COLO829 (cell line): ENCODE data around the gene TACC2.
A peak's percentile ranks its signal among the peaks of the same experiment; 100 is the strongest.
"Not testable (repeated sequence)": the region's sequence is repeated elsewhere in the genome, so short reads cannot be mapped to it uniquely, and the experiment has no call there.

Experiments used
- DNase-seq: peaks from one replicate; pipeline ENCODE4 v3.0.0; 2012; ENCODE audit warnings: low spot score

Gene TACC2

DNA sequence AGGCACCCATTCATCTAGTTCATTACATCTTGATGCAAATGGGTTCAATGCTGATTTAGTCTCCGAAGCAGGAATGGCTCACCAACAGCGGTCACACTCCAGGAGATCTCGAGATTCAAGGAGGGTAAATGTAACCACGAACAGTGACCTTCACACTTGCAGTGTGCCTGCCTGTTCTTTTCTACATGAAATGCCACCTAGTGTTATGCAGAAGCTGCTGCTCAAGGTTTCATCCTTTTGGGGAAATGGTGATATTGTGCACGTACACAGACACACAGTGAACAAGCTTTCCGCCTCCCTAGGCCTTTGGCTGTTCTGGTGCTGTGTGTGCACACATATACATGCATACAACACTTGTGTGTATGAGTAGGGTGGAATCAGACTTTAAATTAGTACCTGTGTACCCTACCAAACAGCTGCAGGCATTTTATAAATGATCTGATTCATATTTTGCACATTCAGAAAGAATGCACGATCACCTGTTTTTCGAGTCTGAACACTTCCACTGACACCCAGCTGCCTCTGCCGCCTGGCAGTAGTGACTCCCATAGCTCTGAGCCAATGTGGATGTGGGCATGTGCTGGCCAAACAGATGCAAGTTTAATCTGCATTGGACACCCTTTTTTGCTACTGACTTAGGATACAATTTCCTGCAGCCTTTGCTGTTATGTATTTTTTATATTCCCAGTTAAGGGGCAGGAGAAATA, 100.5 kb downstream of the TACC2 start:
- no peak for DNase-seq

DNA sequence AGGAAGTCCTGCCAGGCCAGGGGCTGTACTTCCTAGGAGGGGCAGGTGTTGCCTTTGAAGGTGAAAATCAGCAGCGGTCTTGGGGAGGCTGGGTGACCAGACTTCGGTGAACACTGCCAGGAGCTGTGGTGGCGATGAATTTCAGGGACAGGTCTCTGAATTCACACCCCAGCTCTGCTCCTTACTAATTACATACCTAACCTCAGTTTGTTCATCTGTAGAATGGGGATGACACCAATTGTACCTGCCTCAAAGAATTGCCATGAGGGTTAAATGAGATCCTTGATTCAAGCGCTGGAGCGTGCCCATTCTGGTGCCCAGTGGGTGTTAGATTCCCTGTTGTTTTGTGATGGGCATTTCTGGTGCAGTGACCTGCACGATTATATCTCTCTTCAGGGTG, 102.8 kb downstream of the TACC2 start:
- DNase-seq, result no peak

DNA sequence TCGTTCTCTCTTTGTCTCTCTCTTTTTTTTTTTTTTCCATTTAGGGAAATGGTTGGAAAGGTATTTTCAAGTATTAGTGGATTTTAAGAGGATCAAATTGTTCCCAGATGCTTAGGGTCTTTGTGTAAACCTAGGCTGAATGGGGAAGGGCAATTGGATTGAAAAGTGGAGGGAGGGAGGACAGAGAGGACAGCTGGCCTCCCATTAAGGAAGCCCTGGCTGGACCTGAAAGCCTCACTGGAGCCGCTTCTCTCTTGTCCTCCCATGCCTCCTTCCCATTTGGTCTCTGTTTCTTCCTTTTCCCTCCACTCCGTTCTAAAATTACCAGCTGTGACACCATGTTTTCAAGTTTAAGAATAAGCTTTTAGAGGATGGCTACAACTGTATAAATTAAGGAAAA, 104.1 kb downstream of the TACC2 start:
- DNase-seq, result no peak

DNA sequence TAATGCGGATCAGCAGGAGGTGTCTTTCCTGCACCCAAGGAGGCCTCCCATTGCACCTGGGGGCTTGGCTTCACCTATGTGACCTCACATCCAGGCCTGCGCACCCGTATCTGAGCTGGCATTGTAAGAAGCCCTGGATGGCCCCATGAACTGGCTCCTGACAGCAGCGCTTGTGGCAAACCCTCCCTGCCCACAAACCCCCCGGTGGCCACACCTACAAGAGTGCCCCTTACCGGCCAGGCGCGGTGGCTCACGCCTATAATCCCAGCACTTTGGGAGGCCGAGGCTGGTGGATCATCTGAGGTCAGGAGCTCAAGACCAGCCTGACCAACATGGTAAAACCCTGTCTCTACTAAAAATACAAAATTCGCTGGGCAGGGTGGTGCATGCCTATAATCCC, 107.2 kb downstream of the TACC2 start:
- DNase-seq, result not testable (repeated sequence)

DNA sequence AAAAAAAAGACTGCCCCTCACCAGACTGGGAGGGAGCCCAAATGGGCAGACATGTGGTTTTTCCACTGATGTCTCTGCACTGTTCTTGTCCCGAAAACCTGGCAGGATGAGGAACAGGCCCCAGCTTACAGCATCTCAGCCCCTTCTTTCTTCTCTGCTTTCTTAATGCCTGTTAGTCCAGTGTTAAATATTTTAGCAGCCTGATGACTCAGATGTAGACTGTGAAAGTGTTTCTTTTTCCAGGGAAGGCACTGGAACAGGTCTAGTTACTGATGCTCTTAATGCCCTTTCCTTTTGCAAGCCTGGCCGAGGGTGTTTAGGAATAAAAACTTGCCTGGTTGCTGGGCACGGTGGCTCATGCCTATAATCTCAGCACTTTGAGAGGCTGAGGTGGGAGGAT, 107.7 kb downstream of the TACC2 start:
- no peak for DNase-seq

DNA sequence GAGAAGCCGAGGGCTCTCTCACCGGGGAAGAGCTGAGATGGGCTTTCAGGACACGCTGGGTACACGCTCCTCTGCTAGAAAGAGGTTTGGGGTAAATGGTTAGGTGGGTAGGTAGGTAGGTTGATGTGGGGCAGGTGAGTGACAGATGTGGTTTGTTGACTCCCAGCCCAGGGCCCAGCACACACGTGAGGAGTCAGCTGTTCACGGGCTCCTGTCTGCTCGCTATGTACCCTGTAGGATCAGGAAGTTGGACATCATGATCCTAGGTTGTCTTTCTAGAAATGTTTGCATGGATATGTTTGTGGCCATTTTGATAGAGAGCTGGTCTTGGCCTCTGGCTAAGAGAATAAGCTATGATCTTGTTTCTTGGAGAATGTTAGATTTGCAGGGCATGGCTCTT, 109.0 kb downstream of the TACC2 start:
- DNase-seq, result no peak

DNA sequence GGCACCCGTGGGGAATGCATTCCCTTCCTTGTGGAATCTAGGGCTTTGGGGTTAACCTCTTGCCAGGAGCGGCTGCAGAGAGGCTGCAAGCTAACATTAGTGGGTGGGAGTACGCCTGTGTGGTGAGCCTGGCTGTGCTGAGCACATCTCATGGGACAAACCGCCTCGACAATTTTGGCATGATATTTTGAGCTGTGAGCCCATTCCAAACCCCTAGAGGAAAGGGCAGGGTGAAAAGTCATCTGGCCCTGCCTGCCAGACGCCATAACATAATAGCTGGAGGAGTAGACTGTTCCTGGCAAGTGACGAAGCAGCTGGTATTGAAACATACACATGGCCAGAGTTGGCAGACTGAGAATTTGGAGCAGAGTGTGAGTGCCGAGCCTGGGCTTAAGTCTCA, 110.0 kb downstream of the TACC2 start:
- DNase-seq, result no peak

DNA sequence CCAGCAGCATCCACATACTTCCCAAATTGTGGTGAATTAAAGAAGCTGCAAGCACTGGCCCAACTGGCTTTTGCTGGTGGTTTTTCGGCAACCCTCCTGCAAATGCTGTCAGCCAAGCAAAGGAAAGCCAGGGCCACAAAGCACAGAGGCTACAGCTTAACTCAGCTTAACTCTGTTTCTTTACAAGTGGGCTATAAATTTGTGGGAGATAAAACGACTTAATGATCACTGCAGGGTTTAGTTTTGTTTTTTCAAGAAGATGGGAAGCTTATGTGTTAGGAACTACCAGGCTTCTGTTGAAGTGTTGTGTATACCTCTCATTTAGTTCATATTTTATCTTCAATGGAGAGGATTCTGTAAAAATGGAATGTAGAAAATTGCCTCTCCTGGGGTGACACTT, 110.6 kb downstream of the TACC2 start:
- DNase-seq, result no peak

DNA sequence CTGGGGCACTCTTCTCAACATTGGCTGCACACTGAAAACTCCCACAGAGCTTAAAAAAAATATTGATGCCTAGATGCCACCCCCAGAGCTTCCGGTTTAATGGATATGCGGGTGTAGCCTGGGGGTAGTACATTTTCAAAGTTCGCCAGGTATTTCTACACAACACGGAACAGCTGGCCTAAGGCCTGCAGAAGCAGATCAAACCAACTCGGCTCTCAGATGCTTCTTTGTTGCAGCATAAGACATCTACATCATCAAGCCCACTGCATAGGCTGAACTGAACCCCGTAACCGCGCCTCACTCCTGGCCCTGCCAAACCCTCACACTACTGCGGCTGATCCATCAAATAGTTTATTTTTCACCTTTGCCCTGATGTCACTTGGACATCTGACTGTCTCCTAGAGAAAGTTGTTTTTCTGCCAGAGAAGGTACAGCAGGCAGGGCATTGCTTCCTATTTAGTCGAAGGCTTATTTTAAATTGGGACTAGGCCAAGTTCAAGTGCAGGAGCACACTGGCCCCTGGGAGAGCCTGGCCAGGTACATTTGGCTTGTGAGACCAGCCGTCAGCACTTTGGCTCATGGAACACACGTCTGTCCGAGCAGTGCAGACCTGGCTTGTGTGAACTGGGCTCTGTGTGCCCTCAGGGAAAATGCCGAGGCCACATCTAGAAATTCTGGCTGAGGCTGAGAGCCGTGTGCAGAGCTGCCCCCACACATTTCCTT, 113.3 kb downstream of the TACC2 start:
- DNase-seq, result no peak

DNA sequence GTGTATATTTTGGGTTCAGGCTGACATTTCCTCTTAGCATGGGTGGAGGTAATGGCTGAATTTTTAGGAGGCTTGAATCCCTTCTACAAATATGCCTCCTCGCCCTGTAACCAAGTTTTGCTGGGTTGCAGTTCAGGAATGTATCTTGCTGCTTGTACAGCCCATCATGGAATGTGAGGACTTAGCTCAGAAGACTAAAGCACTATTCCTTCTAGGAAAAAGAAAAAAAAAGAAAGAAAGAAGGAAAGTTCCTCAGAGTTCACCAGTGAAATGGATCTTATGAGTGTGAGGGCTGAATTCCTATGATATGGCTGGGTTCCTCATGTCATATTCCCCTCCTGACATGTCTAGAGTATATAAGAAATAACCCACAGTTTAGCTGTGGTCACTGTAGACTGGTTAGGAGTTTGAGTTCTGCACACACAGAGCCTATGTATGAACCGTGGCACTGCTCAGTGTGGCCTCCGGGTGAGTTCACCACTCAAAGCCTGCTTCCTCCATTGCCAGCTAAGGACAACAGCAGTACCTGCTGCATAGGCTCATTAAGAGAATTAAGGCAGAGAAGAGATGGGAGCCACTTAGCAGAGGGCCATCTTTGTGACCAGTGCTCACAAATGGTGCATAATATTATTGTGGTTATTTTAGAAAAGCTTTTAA, 114.0 kb downstream of the TACC2 start:
- no peak for DNase-seq

DNA sequence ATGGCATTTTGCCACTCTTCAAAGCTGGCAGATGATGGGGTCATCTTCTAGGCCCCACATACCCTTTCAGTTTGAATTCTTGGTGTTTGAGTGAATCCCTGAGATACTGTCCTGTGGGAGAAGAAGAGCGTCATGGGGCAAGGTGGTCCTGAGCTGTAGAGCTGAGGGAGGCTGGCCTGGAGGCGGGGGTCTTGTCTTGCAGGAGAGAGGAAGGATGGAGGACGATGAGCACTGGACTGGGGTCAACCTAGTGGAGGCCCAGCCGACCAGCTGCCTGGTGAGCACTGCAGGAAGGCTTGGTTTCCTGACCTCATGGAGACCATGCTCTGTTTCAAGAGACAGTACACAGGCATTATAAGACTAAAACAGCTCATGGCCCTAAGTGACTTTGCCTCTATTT, 114.6 kb downstream of the TACC2 start:
- no peak for DNase-seq

DNA sequence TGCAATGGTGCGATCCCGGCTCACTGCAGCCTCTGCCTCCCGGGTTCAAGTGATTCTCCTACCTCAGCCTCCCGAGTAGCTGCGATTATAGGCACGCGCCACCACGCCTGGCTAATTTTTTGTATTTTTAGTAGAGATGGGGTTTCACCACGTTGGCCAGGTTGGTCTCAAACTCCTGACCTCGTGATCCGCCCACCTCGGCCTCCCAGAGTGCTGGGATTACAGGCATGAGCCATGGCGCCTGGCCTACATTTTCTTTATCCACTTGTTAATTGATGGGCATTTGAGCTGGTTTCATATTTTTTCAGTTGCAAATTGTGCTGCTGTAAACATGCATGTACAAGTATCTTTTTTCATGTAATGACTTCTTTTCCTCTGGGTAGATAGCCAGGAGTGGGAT, 119.8 kb downstream of the TACC2 start:
- DNase-seq, result not testable (repeated sequence)

DNA sequence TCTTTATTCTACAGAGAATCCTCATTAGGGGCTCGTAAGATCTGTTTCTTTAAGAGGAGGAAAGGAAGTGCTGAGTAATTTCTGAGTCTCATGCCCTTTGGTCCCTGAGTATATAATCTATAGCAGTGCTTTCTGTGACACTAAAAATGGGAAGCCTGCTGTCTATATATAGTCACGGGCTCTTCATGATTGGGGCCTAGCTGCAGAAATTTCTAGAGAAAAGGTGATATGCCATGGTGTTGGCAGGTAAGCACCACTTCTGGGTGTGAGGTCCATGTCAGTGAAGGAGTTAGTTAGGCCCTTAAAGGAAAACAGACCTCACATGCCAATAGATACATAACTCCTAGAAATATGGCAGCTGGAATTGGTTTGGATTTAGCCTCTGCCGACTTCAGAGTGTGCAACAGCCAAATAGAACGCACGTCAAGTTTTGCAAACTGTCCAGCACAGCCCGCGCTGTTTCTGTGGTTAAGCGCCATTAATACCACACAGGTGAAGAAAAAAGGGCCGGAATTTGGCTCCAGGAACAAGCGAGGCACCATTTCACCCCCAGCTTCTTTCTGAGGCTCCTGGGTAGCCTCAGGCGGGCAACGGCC, 123.2 kb downstream of the TACC2 start:
- DNase-seq, result no peak

DNA sequence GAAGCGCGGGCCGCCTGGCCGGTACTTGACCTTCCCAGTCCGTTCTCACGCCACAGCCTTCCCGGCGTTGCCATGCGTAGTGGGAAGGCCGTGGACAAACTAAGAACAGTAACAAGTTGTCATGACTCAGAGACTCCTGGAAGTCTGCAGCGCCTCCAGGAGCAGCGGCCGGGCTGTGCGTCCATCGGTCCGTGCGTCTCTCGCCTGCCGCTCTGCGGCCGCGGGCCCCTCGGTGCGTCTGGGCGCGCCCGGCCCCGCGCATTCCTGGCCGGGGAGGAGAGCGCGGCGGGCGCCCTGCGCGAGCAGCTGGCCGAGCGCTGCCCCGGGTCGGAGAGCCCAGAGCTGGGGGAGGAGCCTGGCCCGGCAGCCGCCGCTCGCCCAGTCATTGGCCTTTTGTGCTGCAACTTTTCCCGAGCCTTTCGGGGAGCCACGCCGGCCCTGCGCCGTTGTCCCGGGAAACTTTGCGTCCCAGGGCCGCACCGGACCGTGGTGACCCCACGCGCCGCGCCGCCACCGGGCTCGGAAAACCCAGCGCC, 123.7 kb downstream of the TACC2 start:
- DNase-seq, result peak; percentile 64

DNA sequence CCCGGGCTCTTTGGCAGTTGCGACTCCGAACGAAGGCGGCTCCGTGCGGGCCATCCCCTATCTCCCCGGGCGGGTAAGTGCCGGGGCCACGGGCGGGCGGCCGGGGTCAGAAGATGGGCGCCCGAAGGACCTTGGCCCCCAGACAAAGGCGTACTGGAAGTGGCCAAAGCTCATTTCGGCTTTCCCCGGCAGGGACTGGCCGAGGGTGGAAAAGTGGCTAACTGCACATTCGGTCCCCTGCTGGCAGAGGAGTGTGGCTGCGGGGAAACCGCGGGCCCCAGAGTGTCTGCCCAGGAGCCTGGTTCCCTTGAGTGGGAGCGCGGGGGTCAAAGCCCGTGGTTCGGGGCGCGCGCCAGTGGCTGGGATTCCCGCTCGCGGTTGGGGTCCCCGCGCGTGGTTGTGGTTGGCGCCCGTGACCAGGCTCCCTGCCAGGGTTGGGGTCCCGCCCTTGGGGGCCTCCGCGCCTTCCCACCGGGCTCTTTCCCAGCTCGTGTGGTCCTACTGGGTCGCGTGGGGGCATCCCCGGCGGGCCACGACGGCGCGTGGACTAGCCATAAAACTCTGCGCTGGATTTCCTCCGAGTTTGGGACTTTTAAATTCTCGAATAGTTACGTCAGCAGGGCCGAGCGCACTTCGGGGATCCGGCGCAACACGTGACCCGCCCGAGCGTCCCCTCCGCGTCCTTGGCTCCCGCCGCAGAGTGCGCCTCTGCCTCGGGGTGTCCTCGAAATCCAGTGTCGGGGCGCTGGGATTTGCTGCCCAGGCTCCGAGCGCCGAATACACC, 124.4 kb downstream of the TACC2 start:
- peak; percentile 46 for DNase-seq

DNA sequence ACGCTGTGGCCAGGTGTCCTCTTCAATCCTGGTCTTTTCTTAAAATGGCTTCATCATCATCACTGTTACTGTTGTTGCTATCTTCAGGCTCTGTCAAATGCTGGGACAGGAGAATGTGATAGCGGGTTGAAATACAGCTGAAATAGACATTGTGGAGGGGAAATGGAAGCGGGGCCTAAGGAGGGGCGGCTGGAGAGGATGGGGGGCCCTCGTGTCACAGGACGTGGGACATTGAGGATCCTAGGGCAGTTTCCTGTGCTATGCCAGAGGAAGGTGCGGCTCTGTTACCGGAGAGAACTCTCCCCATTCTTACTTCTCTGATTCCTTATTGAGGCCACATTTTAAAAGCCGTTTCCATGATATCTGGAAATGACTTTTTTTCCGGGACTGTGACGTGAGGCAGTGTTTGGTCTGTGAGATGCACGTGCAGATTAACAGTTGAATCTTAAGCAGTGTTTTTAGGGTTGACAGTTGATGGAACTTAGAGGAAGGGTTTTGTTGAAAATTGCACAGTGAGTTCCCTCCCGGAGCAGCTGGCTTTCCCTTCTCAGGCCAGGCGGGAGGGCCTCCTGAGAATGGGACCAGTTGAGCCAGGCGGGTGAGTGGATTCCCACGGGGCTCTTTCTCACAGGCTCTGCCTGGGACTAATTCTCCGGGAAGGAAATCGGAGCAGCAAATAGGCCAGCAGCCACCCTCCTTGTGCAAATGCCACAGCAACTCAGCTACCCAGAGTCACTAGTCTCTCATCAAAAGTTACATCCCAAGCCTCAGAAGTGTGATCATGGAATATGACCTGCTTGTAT, 125.2 kb downstream of the TACC2 start:
- DNase-seq, result no peak

DNA sequence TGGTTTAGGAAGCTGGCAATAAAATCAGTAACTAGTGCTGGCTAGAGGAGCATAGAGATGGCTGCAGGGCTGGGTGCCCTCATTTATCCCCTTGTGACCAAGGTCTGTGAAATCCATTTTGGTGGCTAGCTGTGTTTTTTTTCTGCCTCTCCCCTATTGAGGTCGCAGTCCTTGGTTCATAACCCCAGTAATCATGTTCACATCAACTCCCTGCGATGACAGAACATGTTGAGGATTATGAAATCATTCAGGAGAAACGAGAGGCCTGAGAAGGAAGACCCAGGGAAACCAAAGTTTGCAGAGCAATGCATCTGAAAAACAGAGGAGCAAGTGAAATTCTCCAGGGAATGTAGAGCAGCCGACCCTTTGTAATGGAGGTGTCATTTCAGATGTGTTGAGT, 126.9 kb downstream of the TACC2 start:
- DNase-seq, result no peak

DNA sequence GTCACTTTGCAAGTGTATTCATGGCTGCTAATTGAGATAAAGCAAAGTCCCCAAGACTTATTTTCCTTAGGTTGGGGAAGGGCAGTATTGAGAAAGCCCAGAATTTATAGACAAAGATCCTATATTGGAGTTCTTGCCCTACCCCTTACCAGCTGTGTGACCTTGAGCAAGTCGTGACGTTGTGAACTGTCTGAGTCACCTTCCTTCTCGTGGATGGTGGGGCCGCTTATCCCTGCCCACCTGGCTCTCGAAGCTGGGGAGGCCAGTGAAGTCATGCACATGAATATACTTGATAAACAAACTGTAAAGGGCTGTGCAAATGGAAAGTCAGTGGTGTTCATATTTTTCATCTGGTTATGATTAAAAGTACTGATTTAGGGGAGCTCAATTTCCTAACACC, 127.4 kb downstream of the TACC2 start:
- no peak for DNase-seq

DNA sequence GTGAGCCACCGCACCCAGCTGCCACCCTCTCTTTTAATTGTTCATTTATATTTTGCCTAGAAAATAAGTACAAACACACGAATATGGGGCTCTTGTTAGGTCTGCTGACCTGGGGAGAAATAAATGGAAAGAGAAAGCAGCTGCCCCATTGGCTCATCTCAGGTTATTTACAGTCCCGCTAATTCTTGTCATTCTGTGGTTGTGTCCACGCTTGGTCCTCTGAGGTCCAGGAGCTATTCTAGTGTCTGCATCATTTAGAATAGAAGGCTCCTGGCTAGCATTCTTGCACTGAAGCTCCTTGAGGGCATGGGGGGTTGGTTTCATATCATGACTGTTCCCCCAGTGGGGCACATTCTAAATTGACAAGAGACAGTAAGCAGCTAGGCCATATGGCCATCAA, 128.5 kb downstream of the TACC2 start:
- no peak for DNase-seq

DNA sequence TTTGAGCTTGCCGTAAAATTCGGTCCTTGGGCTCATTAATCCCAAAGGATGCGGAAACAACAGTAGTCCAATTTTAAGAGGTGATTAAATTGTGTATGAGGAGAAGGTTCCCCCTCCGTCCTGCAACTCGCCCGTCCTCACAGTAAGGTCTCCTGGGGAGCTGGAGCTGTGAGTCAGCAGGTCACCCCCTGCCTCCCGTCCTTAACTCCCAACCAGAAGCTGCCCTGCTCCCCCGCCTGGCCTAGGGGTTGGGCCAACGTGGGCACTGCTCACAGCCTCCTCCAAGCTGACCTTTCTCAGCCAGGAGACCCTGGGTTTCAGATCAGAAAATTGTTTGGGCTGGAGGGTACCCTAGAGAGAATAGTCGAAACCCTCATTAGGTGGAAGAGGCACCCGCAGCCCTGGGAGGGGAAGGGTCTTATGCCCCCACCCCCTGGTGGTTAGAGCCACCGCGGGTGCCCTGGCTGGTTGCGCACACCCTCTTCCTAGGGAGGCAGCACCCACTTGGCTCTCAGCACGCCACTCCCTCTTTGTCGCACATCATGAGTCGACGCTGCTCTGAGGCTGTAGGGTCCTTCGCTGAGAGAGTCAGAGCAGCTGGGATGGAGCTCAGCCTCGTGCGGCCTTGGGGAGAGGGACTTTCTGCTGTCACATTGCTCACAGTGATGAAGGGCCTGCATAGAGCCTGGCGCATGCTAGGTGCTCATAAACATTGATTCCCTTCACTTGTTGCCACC, 131.2 kb downstream of the TACC2 start:
- no peak for DNase-seq
